IMR-90 (cell line): ENCODE results near the gene SNED1. TPM values are rescaled to one million over a fixed set of nuclear protein-coding genes. Genes with fewer than 3 reads are reported as not detected.

ENCODE experiments used
- ATAC-seq: fragments of 200-7000 bp; cut with Tn5 transposase; 2 replicates; pipeline ENCODE4 v1.9.1; 2020; ENCODE audit warnings: low read depth, mild to moderate bottlenecking, moderate library complexity
- BruUV-seq: library from RNA; stranded (reverse); fragments of 400-500 nt; replicated peaks from 2 replicates; lab custom pipeline; 2021; lab: Mats Ljungman, UMichigan
- CTCF ChIA-PET: fragments of 300-600 bp; formaldehyde crosslinking; extraction: SDS; loops from one replicate; lab custom pipeline; 2021; ENCODE audit warnings: antibody characterized with exemption; lab: Yijun Ruan, JAX
- POLR2A ChIA-PET: fragments of 300-600 bp; sonication (Branson Sonifier 250); formaldehyde crosslinking; loops from one replicate; lab custom pipeline; 2022; ENCODE audit warnings: antibody characterized with exemption; ENCODE audit not compliant: unreplicated experiment; lab: Charles Lee
- DNase-seq: peaks from one replicate; pipeline ENCODE4 v3.0.0; 2013
- H2AFZ ChIP-seq: replicated peaks from 2 replicates; pipeline ENCODE3; 2013; ENCODE audit warnings: low read length, mild to moderate bottlenecking; ENCODE audit not compliant: poor library complexity
- H2AK5ac ChIP-seq: 2 replicates; pipeline ENCODE4 v1.6.1; 2013; ENCODE audit warnings: low read depth, low read length, inconsistent platforms
- H2AK9ac ChIP-seq: replicated peaks from 2 replicates; pipeline ENCODE3; 2013; ENCODE audit warnings: mild to moderate bottlenecking, low read depth, low read length, moderate library complexity; ENCODE audit not compliant: poor library complexity
- H2BK120ac ChIP-seq: 2 replicates; pipeline ENCODE4 v1.6.1; 2013; ENCODE audit warnings: low read depth, low read length, inconsistent platforms
- H2BK15ac ChIP-seq: 3 replicates; pipeline ENCODE4 v1.6.1; 2013; ENCODE audit warnings: low read depth, low read length, inconsistent platforms
- H2BK20ac ChIP-seq: 2 replicates; pipeline ENCODE4 v1.6.1; 2013; ENCODE audit warnings: low read depth, mild to moderate bottlenecking, inconsistent platforms, low read length, moderate library complexity
- H2BK5ac ChIP-seq: 2 replicates; pipeline ENCODE4 v1.6.1; 2013; ENCODE audit warnings: mild to moderate bottlenecking, low read depth, low read length, inconsistent platforms; ENCODE audit not compliant: poor library complexity, severe bottlenecking
- H3K14ac ChIP-seq: replicated peaks from 2 replicates; pipeline ENCODE4 v1.6.1; 2013; ENCODE audit warnings: low read depth, low read length, inconsistent platforms
- H3K18ac ChIP-seq: 2 replicates; pipeline ENCODE4 v1.6.1; 2013; ENCODE audit warnings: low read depth, low read length, control low read depth
- H3K23ac ChIP-seq: 2 replicates; pipeline ENCODE4 v1.6.1; 2013; ENCODE audit warnings: low read depth, low read length, inconsistent platforms
- H3K27ac ChIP-seq: 2 replicates; pipeline ENCODE4 v1.5.1; 2013; ENCODE audit warnings: mild to moderate bottlenecking, control low read depth, low read length; ENCODE audit not compliant: insufficient read depth
- H3K27me3 ChIP-seq: 2 replicates; pipeline ENCODE4 v1.6.1; 2013; ENCODE audit warnings: low read length; ENCODE audit not compliant: control insufficient read depth, insufficient read depth
- H3K36me3 ChIP-seq: 2 replicates; pipeline ENCODE4 v1.6.1; 2013; ENCODE audit warnings: low read length, mixed read lengths; ENCODE audit not compliant: control insufficient read depth, insufficient read depth
- H3K4ac ChIP-seq: 2 replicates; pipeline ENCODE4 v1.6.1; 2013; ENCODE audit warnings: low read depth, low read length, inconsistent platforms
- H3K4me1 ChIP-seq: 2 replicates; pipeline ENCODE4 v1.6.1; 2013; ENCODE audit warnings: low read length, mixed read lengths; ENCODE audit not compliant: control insufficient read depth, insufficient read depth
- H3K4me2 ChIP-seq: 2 replicates; pipeline ENCODE4 v1.6.1; 2013; ENCODE audit warnings: low read depth, mild to moderate bottlenecking, control low read depth, low read length, moderate library complexity
- H3K4me3 ChIP-seq: 2 replicates; pipeline ENCODE4 v1.5.1; 2013; ENCODE audit warnings: low read depth, mild to moderate bottlenecking, control low read depth, low read length, moderate library complexity; ENCODE audit not compliant: insufficient read depth
- H3K56ac ChIP-seq: 2 replicates; pipeline ENCODE4 v1.6.1; 2013; ENCODE audit warnings: low read length, inconsistent platforms; ENCODE audit not compliant: insufficient read depth; ENCODE audit errors: extremely low read depth
- H3K79me1 ChIP-seq, 2 experiments: 2 replicates each; pipeline ENCODE4 v1.6.1; 2013; ENCODE audit warnings: low read length in 2 of 2, inconsistent platforms in 1 of 2, low read depth in 1 of 2
- H3K9ac ChIP-seq: 2 replicates; pipeline ENCODE4 v1.6.1; 2013; ENCODE audit warnings: low read depth, low read length, control low read depth
- H3K9me1 ChIP-seq: 2 replicates; pipeline ENCODE4 v1.6.1; 2013; ENCODE audit warnings: low read length, inconsistent platforms; ENCODE audit not compliant: insufficient read depth
- H3K9me3 ChIP-seq: 2 replicates; pipeline ENCODE4 v1.6.1; 2013; ENCODE audit warnings: low read length; ENCODE audit not compliant: control insufficient read depth, insufficient read depth
- H4K20me1 ChIP-seq: 2 replicates; pipeline ENCODE4 v1.6.1; 2013; ENCODE audit warnings: low read length, inconsistent platforms; ENCODE audit not compliant: insufficient read depth
- H4K5ac ChIP-seq: 2 replicates; pipeline ENCODE4 v1.6.1; 2013; ENCODE audit warnings: mild to moderate bottlenecking, low read depth, low read length, control low read depth
- H4K8ac ChIP-seq, 2 experiments: 2 replicates each; pipeline ENCODE4 v1.6.1; 2013; ENCODE audit warnings: low read depth in 2 of 2, low read length in 2 of 2, control low read depth in 1 of 2, inconsistent platforms in 1 of 2
- H4K91ac ChIP-seq: 2 replicates; pipeline ENCODE4 v1.6.1; 2013; ENCODE audit warnings: low read depth, low read length, inconsistent platforms; ENCODE audit not compliant: insufficient read depth
- BHLHE40 ChIP-seq: fragments of 150-350 bp; IDR thresholded peaks from 2 replicates; pipeline ENCODE4 v1.6.1; 2016; ENCODE audit warnings: mild to moderate bottlenecking, low read depth, low read length
- CEBPB ChIP-seq: IDR thresholded peaks from 2 replicates; pipeline ENCODE4 v1.6.1; 2012; ENCODE audit warnings: low read depth, low read length, improper control_type of control experiment
- CHD1 ChIP-seq: IDR thresholded peaks from 2 replicates; pipeline ENCODE4 v1.6.1; 2012; ENCODE audit warnings: low read depth, low read length, improper control_type of control experiment
- CTCF ChIP-seq: conservative IDR thresholded peaks from 2 replicates; pipeline ENCODE4 v1.5.1; 2012; ENCODE audit warnings: mild to moderate bottlenecking, low read depth, low read length, improper control_type of control experiment
- ELK1 ChIP-seq: fragments of 150-350 bp; IDR thresholded peaks from 2 replicates; pipeline ENCODE4 v1.6.1; 2016; ENCODE audit warnings: low read depth, mild to moderate bottlenecking, low read length, moderate library complexity, borderline replicate concordance
- FOS ChIP-seq: fragments of 150-350 bp; IDR thresholded peaks from 2 replicates; pipeline ENCODE4 v1.6.1; 2016; ENCODE audit warnings: low read depth, low read length
- MAFK ChIP-seq: IDR thresholded peaks from 2 replicates; pipeline ENCODE4 v1.6.1; 2012; ENCODE audit warnings: low read depth, low read length, improper control_type of control experiment
- MAZ ChIP-seq: IDR thresholded peaks from 2 replicates; pipeline ENCODE4 v1.6.1; 2012; ENCODE audit warnings: low read depth, mild to moderate bottlenecking, low read length, improper control_type of control experiment, moderate library complexity, borderline replicate concordance
- MXI1 ChIP-seq: IDR thresholded peaks from 2 replicates; pipeline ENCODE4 v1.6.1; 2012; ENCODE audit warnings: low read depth, mild to moderate bottlenecking, low read length, moderate library complexity, borderline replicate concordance
- NFE2L2 ChIP-seq: fragments of 150-350 bp; IDR thresholded peaks from 2 replicates; pipeline ENCODE4 v1.6.1; 2016; ENCODE audit warnings: low read depth, mild to moderate bottlenecking, low read length
- POLR2A ChIP-seq: IDR thresholded peaks from 2 replicates; pipeline ENCODE4 v1.6.1; 2012; ENCODE audit warnings: mild to moderate bottlenecking, low read depth, low read length
- RAD21 ChIP-seq: IDR thresholded peaks from 2 replicates; pipeline ENCODE4 v1.6.1; 2012; ENCODE audit warnings: low read length, improper control_type of control experiment
- RCOR1 ChIP-seq: IDR thresholded peaks from 2 replicates; pipeline ENCODE4 v1.6.1; 2012; ENCODE audit warnings: mild to moderate bottlenecking, low read length, improper control_type of control experiment; ENCODE audit not compliant: insufficient replicate concordance
- SMC3 ChIP-seq: fragments of 150-350 bp; IDR thresholded peaks from 2 replicates; pipeline ENCODE4 v1.6.1; 2016; ENCODE audit warnings: low read depth, mild to moderate bottlenecking, antibody characterized with exemption, low read length, moderate library complexity
- USF2 ChIP-seq: fragments of 150-350 bp; IDR thresholded peaks from 2 replicates; pipeline ENCODE4 v1.6.1; 2017; ENCODE audit warnings: mild to moderate bottlenecking, antibody characterized with exemption, low read length, low read depth
- WGBS, 2 experiments: methylation state at CpG; one replicate each; pipeline versions ENCODE4 v1.1.5 to v1.1.7; 2013; ENCODE audit warnings: missing lambda C conversion rate in 2 of 2; ENCODE audit not compliant: insufficient read length in 1 of 2; ENCODE audit errors: extremely low coverage in 2 of 2; 5-methylcytosine and 5-hydroxymethylcytosine counted together
- dilution Hi-C: fragments of 300-500 bp; cut with HindIII; formaldehyde crosslinking; loops from one replicate; pipeline ENCODE4 v1.14.3; 2018; ENCODE audit warnings: low sequenced_read_pairs; ENCODE audit not compliant: unreplicated experiment
- in situ Hi-C: fragments of 300-500 bp; cut with MboI; formaldehyde crosslinking; loops from 3 replicates; pipeline ENCODE4 v1.14.3; 2019; ENCODE audit warnings: low sequenced_read_pairs, inconsistent platforms, mixed read lengths
- intact Hi-C: fragments of 100-400 bp; cut with micrococcal nuclease; formaldehyde crosslinking; loops from 2 replicates; pipeline ENCODE4 v1.10.0; 2022
- polyA plus RNA-seq, 3 experiments: library from polyadenylated mRNA; depleted of rRNA; stranded (reverse); fragments of >200 nt; gene quantifications; 2 replicates each; pipeline ENCODE4 v1.2.3, GENCODE V29; 2012; ENCODE audit warnings: low replicate concordance in 1 of 3
- total RNA-seq: library from RNA; depleted of rRNA; stranded (reverse); fragments of >200 nt; gene quantifications from 2 replicates; pipeline ENCODE4 v1.2.3, GENCODE V29; 2012

Gene SNED1
- total and polyA plus RNA-seq, 2 of the 4 experiments (the other 2 are of a cell fraction) = 1.1 to 3.4 TPM

GRCh38 chr2:240988571-240989271, 9.7 kb upstream of the SNED1 start:
- H3K9me3 ChIP-seq = peaks cover 11% of the 10 kb centered on the region
- H2BK15ac ChIP-seq = no peak overlapping the region; the same call in 2 of the 3 replicates
- dilution Hi-C loops (no loop called here), intact Hi-C loops (no loop called here), in situ Hi-C loops (loop anchor here (5.0 kb wide), 1 partner anchor 71 kb away; no protein-coding TSS in a partner anchor)
- no peak overlapping the region for H3K4me3 ChIP-seq
- ChIA-PET POLR2A (no interaction called here), CTCF (no interaction called here)
- H3K27me3 ChIP-seq = peaks cover 3% of the 10 kb centered on the region; the same call in 1 of the 2 replicates
- H2AFZ ChIP-seq = peak overlapping the region; percentile 51
- H3K56ac ChIP-seq = no peak overlapping the region
- no peak overlapping the region for H3K4me2 ChIP-seq
- H3K14ac ChIP-seq = no peak overlapping the region
- H3K36me3 ChIP-seq = no peaks in the 10 kb centered on the region
- H3K4ac ChIP-seq = no peak overlapping the region
- WGBS, 2 experiments = 80% methylated on average over 2 of the region's 6 CpGs; no CpG with 5 or more reads in 1 of the 2 experiments
- H4K8ac ChIP-seq = no peak overlapping the region
- H3K4me1 ChIP-seq = peaks cover 22% of the 10 kb centered on the region
- H3K23ac ChIP-seq = no peak overlapping the region
- peak overlapping the region; percentile 31; the same call in 1 of the 2 replicates for H2AK5ac ChIP-seq
- H4K20me1 ChIP-seq = no peaks in the 10 kb centered on the region
- H3K27ac ChIP-seq = no peak overlapping the region
- H3K9me1 ChIP-seq = peaks cover 7% of the 10 kb centered on the region; the same call in 1 of the 2 replicates
- ATAC-seq = no peak
- DNase-seq = no peak
- no peak overlapping the region for H2BK20ac ChIP-seq
- H4K5ac ChIP-seq = no peak overlapping the region
- no peaks in the 10 kb centered on the region for H3K79me1 ChIP-seq
- H2BK5ac ChIP-seq = no peak overlapping the region
- no peak overlapping the region for H3K9ac ChIP-seq
- H2AK9ac ChIP-seq = no peak overlapping the region
- H3K18ac ChIP-seq = no peak overlapping the region
- no peak overlapping the region; the same call in 1 of the 2 replicates for H4K91ac ChIP-seq
- no peak overlapping the region for H2BK120ac ChIP-seq
- BruUV-seq = no TSS peak
- TF ChIP-seq MAZ (no peak), POLR2A (no peak), NFE2L2 (no peak), ELK1 (no peak), MAFK (no peak), SMC3 (no peak), CHD1 (no peak), RAD21 (no peak), USF2 (no peak), FOS (no peak), MXI1 (no peak), CEBPB (no peak), CTCF (no peak), BHLHE40 (no peak), RCOR1 (no peak)
